NB4 (cell line): ENCODE results near the gene PACC1.
A peak's percentile ranks its signal among the peaks of the same experiment; 100 is the strongest.

Source experiments
- DNase-seq: peaks from one replicate; pipeline ENCODE4 v3.0.0; 2010; ENCODE audit warnings: low read depth
- H3K4me3 ChIP-seq: one replicate; pipeline ENCODE4 v1.5.1; 2011; ENCODE audit warnings: mild to moderate bottlenecking, low read depth, low read length, moderate library complexity
- CTCF ChIP-seq: IDR thresholded peaks from one replicate; pipeline ENCODE4 v1.5.1; 2012; ENCODE audit warnings: low read depth, low read length
- MAX ChIP-seq: IDR thresholded peaks from 2 replicates; pipeline ENCODE4 v1.6.1; 2011; ENCODE audit warnings: low read depth, low read length
- MYC ChIP-seq: IDR thresholded peaks from 2 replicates; pipeline ENCODE4 v1.6.1; 2011; ENCODE audit warnings: low read depth, low read length
- POLR2A ChIP-seq: IDR thresholded peaks from 2 replicates; pipeline ENCODE4 v1.6.1; 2011; ENCODE audit warnings: mild to moderate bottlenecking; ENCODE audit not compliant: insufficient read length; ENCODE audit errors: extremely low read depth

Gene PACC1

GRCh38 chr1:212414328-212415106 is at the start of gene PACC1:
PACC1 (minus strand) TSS chr1:212414886; CDS start chr1:212414757, 129 bp downstream.
- TF ChIP-seq MAX (peak; percentile 96), POLR2A (peak; percentile 62), MYC (peak; percentile 96), CTCF (no peak)

GRCh38 chr1:212463565-212464285 is 49.0 kb upstream of the PACC1 start:
- no peak for TF ChIP-seq CTCF
- no peak for TF ChIP-seq POLR2A
- TF ChIP-seq MYC = no peak
- no peak for TF ChIP-seq MAX
- no peak overlapping the region for H3K4me3 ChIP-seq
- no peak for DNase-seq

More at GRCh38 chr1:212414328-212415106, at the start of gene PACC1:
- peak within 1 kb of the TSS; percentile 80 for H3K4me3 ChIP-seq
- peak; percentile 98 for DNase-seq

GRCh38 chr1:212461916-212462660 is 47.4 kb upstream of the PACC1 start:
- TF ChIP-seq MYC (no peak), CTCF (no peak), POLR2A (no peak), MAX (no peak)
- DNase-seq = no peak
- H3K4me3 ChIP-seq = no peak overlapping the region

- TF ChIP-seq POLR2A = no peak
- no peak for TF ChIP-seq CTCF
- TF ChIP-seq MYC = no peak
- TF ChIP-seq MAX = no peak
- no peak overlapping the region for H3K4me3 ChIP-seq
- DNase-seq = no peak
Observed at GRCh38 chr1:212460376-212460775, 45.7 kb upstream of the PACC1 start.

- DNase-seq = no peak
- TF ChIP-seq POLR2A (no peak), MAX (no peak)
- H3K4me3 ChIP-seq = no peak overlapping the region
Observed at GRCh38 chr1:212459656-212460055, 45.0 kb upstream of the PACC1 start.
